SK-N-SH treated with all-trans-retinoic acid at 6 μM for 48 hours (cell line): ENCODE data around the gene RNASE9.
"Not testable (repeated sequence)": the region's sequence is repeated elsewhere in the genome, so short reads cannot be mapped to it uniquely, and the experiment has no call there.

Source experiments
- ATAC-seq: fragments of 200-7000 bp; cut with Tn5 transposase; 3 replicates; pipeline ENCODE4 v1.9.1; 2020; ENCODE audit warnings: mild to moderate bottlenecking, moderate library complexity
- ARNTL ChIP-seq: fragments of 450-650 bp; formaldehyde crosslinking; IDR thresholded peaks from 2 replicates; pipeline ENCODE4 v1.5.0; 2020; ENCODE audit warnings: low read depth, mild to moderate bottlenecking, moderate library complexity, borderline replicate concordance
- BACH2 ChIP-seq: fragments of 250-450 bp; sonication (Bioruptor Pico); IDR thresholded peaks from 2 replicates; pipeline ENCODE4 v1.9.0; 2021; ENCODE audit warnings: mild to moderate bottlenecking, borderline replicate concordance
- CREB5 ChIP-seq: fragments of 250-450 bp; sonication (Bioruptor Pico); IDR thresholded peaks from 2 replicates; pipeline ENCODE4 v1.5.1; 2020; ENCODE audit warnings: low read depth, mild to moderate bottlenecking, moderate library complexity
- CSDC2 ChIP-seq: fragments of 250-450 bp; sonication (Bioruptor Pico); IDR thresholded peaks from 2 replicates; pipeline ENCODE4 v1.5.0; 2020; ENCODE audit warnings: mild to moderate bottlenecking, moderate library complexity
- CSRNP3 ChIP-seq: fragments of 250-450 bp; sonication (Bioruptor Pico); IDR thresholded peaks from 2 replicates; pipeline ENCODE4 v1.5.1; 2021; ENCODE audit warnings: mild to moderate bottlenecking, moderate library complexity
- ESRRG ChIP-seq: fragments of 250-450 bp; sonication (Bioruptor Pico); IDR thresholded peaks from 2 replicates; pipeline ENCODE4 v1.6.1; 2021; ENCODE audit warnings: mild to moderate bottlenecking
- GLIS3 ChIP-seq: fragments of 250-450 bp; sonication (Bioruptor Pico); IDR thresholded peaks from 2 replicates; pipeline ENCODE4 v1.5.0; 2020; ENCODE audit warnings: mild to moderate bottlenecking, moderate library complexity
- ISL1 ChIP-seq: fragments of 250-450 bp; sonication (Bioruptor Pico); IDR thresholded peaks from 2 replicates; pipeline ENCODE4 v2.1.2; 2022; ENCODE audit warnings: mild to moderate bottlenecking, moderate library complexity
- OSR1 ChIP-seq: fragments of 250-450 bp; sonication (Bioruptor Pico); IDR thresholded peaks from 2 replicates; pipeline ENCODE4 v1.8.0; 2022; ENCODE audit warnings: moderate library complexity, mild to moderate bottlenecking, inconsistent platforms
- POU6F1 ChIP-seq: fragments of 250-450 bp; sonication (Bioruptor Pico); IDR thresholded peaks from 2 replicates; pipeline ENCODE4 v1.8.0; 2021; ENCODE audit warnings: low read depth, mild to moderate bottlenecking, moderate library complexity, borderline replicate concordance
- PPARA ChIP-seq: fragments of 250-450 bp; sonication (Bioruptor Pico); IDR thresholded peaks from 2 replicates; pipeline ENCODE4 v1.5.0; 2020; ENCODE audit warnings: mild to moderate bottlenecking, borderline replicate concordance
- RARB ChIP-seq: fragments of 250-450 bp; sonication (Bioruptor Pico); IDR thresholded peaks from 2 replicates; pipeline ENCODE4 v1.8.0; 2021; ENCODE audit warnings: mild to moderate bottlenecking, moderate library complexity
- SNAI2 ChIP-seq: fragments of 250-450 bp; sonication (Bioruptor Pico); IDR thresholded peaks from 2 replicates; pipeline ENCODE4 v1.5.0; 2020; ENCODE audit warnings: mild to moderate bottlenecking, moderate library complexity
- TCF4 ChIP-seq: fragments of 250-450 bp; sonication (Bioruptor Pico); IDR thresholded peaks from 2 replicates; pipeline ENCODE4 v1.8.0; 2021; ENCODE audit warnings: mild to moderate bottlenecking, moderate library complexity, borderline replicate concordance
- TOX ChIP-seq: fragments of 250-450 bp; sonication (Bioruptor Pico); IDR thresholded peaks from 2 replicates; pipeline ENCODE4 v1.8.0; 2021; ENCODE audit warnings: mild to moderate bottlenecking, moderate library complexity, borderline replicate concordance
- TSHZ2 ChIP-seq: fragments of 250-450 bp; sonication (Bioruptor Pico); IDR thresholded peaks from 2 replicates; pipeline ENCODE4 v1.5.0; 2020; ENCODE audit warnings: mild to moderate bottlenecking, moderate library complexity
- ZC3H10 ChIP-seq: fragments of 250-450 bp; sonication (Bioruptor Pico); IDR thresholded peaks from 2 replicates; pipeline ENCODE4 v1.5.1; 2021; ENCODE audit warnings: mild to moderate bottlenecking, moderate library complexity
- ZFP3 ChIP-seq: fragments of 250-450 bp; sonication (Bioruptor Pico); IDR thresholded peaks from 2 replicates; pipeline ENCODE4 v1.5.0; 2020; ENCODE audit warnings: mild to moderate bottlenecking, moderate library complexity
- ZFP30 ChIP-seq: fragments of 450-650 bp; formaldehyde crosslinking; IDR thresholded peaks from 2 replicates; pipeline ENCODE4 v1.5.0; 2022; ENCODE audit warnings: mild to moderate bottlenecking, moderate library complexity
- ZNF565 ChIP-seq: fragments of 450-650 bp; formaldehyde crosslinking; conservative IDR thresholded peaks from 2 replicates; pipeline ENCODE4 v1.5.0; 2020; ENCODE audit warnings: low read depth, mild to moderate bottlenecking, moderate library complexity
- ZNF70 ChIP-seq: fragments of 450-650 bp; formaldehyde crosslinking; IDR thresholded peaks from 2 replicates; pipeline ENCODE4 v1.5.0; 2020; ENCODE audit warnings: mild to moderate bottlenecking, moderate library complexity
- ZNF8 ChIP-seq: fragments of 450-650 bp; formaldehyde crosslinking; IDR thresholded peaks from 2 replicates; pipeline ENCODE4 v1.5.0; 2020; ENCODE audit warnings: mild to moderate bottlenecking, moderate library complexity

Gene RNASE9

GRCh38 chr14:20569066-20569465, 8.2 kb upstream of the RNASE9 start:
- ATAC-seq, result no peak
- TF ChIP-seq ZC3H10 (no peak), ZNF8 (CRISPR knock-in tag) (no peak), TCF4 (CRISPR knock-in tag) (no peak), CSDC2 (CRISPR knock-in tag) (no peak), TSHZ2 (CRISPR knock-in tag) (no peak), POU6F1 (CRISPR knock-in tag) (no peak), CSRNP3 (no peak), ZNF70 (CRISPR knock-in tag) (no peak), TOX (CRISPR knock-in tag) (no peak), ISL1 (CRISPR knock-in tag) (no peak), OSR1 (CRISPR knock-in tag) (no peak), BACH2 (no peak), SNAI2 (no peak), ZNF565 (CRISPR knock-in tag) (no peak), ZFP30 (CRISPR knock-in tag) (no peak), ARNTL (no peak), RARB (CRISPR knock-in tag) (no peak), PPARA (CRISPR knock-in tag) (no peak), CREB5 (no peak)

- no peak for TF ChIP-seq ISL1 (CRISPR knock-in tag)
- TF ChIP-seq OSR1 (CRISPR knock-in tag), result no peak
- TF ChIP-seq ESRRG, result no peak
- no peak for TF ChIP-seq CSDC2 (CRISPR knock-in tag)
- no peak for TF ChIP-seq BACH2
- no peak for TF ChIP-seq GLIS3 (CRISPR knock-in tag)
- TF ChIP-seq TCF4 (CRISPR knock-in tag), result no peak
- no peak for TF ChIP-seq POU6F1 (CRISPR knock-in tag)
- TF ChIP-seq TSHZ2 (CRISPR knock-in tag), result no peak
- TF ChIP-seq ARNTL, result no peak
- TF ChIP-seq ZNF8 (CRISPR knock-in tag), result no peak
- no peak for TF ChIP-seq ZNF565 (CRISPR knock-in tag)
- no peak for TF ChIP-seq ZFP30 (CRISPR knock-in tag)
- TF ChIP-seq SNAI2, result no peak
- TF ChIP-seq CREB5, result no peak
- TF ChIP-seq ZFP3 (CRISPR knock-in tag), result no peak
- TF ChIP-seq PPARA (CRISPR knock-in tag), result no peak
- no peak for TF ChIP-seq CSRNP3
- ATAC-seq, result no peak
Measured at GRCh38 chr14:20568393-20568792, 7.5 kb upstream of the RNASE9 start.

- not testable (repeated sequence) for ATAC-seq
Measured at GRCh38 chr14:20567199-20567598, 6.4 kb upstream of the RNASE9 start.
